C4-2B (cell line): ENCODE data around the gene SMIM3.

Source experiments
- ZFX ChIP-seq: fragments of 450-650 bp; IDR thresholded peaks from 2 replicates; pipeline ENCODE4 v1.6.1; 2017
- TF ChIP-seq, protein P1 (sequence below): fragments of 450-650 bp; conservative IDR thresholded peaks from 2 replicates; pipeline ENCODE4 v1.5.1; 2017; ENCODE audit warnings: mild to moderate bottlenecking

DNA sequence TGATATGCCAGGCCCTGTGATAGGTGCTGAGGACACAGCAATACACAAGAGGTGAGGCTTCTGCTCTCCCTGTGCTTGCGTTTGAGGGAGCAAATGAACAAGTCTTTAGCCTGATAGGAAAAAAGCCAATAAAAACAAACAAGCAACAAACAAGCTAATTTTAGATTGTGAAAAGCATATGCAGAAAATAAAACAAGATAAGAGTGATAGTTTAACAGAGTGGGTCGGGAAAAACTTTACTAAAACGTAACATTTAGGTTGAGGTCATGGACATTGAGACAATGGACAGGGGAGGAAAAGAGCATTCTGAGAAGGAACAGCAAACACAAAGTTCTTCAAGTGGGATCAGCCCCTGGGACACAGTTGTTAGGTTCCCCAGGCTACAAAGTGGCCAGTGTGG is 4.3 kb downstream of the SMIM3 start:
- TF ChIP-seq, protein P1, sequence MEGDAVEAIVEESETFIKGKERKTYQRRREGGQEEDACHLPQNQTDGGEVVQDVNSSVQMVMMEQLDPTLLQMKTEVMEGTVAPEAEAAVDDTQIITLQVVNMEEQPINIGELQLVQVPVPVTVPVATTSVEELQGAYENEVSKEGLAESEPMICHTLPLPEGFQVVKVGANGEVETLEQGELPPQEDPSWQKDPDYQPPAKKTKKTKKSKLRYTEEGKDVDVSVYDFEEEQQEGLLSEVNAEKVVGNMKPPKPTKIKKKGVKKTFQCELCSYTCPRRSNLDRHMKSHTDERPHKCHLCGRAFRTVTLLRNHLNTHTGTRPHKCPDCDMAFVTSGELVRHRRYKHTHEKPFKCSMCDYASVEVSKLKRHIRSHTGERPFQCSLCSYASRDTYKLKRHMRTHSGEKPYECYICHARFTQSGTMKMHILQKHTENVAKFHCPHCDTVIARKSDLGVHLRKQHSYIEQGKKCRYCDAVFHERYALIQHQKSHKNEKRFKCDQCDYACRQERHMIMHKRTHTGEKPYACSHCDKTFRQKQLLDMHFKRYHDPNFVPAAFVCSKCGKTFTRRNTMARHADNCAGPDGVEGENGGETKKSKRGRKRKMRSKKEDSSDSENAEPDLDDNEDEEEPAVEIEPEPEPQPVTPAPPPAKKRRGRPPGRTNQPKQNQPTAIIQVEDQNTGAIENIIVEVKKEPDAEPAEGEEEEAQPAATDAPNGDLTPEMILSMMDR: no peak
- TF ChIP-seq ZFX: no peak
